Breast epithelium (tissue), 4 donors: Measurements from ENCODE around the gene CCR8. TPM values are rescaled to one million over a fixed set of nuclear protein-coding genes. Genes with fewer than 3 reads are reported as not detected.

Experiments
- DNase-seq, 2 donors: peaks; one replicate each; pipeline ENCODE4 v3.0.0-alpha.2; 2019; ENCODE audit warnings: low spot score in 2 of 2
- H3K27ac ChIP-seq, 2 donors: fragments of 200-600 bp; sonication (generic) in 1 of 2; one replicate each; pipeline ENCODE4 v1.5.1; 2016 to 2019; ENCODE audit warnings: mild to moderate bottlenecking in 1 of 2
- H3K27me3 ChIP-seq, 2 donors: fragments of 200-600 bp; sonication (generic) in 1 of 2; one replicate each; pipeline versions ENCODE4 v1.5.1 to v1.6.0; 2017 to 2019; ENCODE audit warnings: control low read depth in 1 of 2, mild to moderate bottlenecking in 1 of 2
- H3K36me3 ChIP-seq: fragments of 200-600 bp; one replicate; pipeline ENCODE4 v1.5.1; 2019
- H3K4me1 ChIP-seq, 2 donors: fragments of 200-600 bp; sonication (generic); one replicate each; pipeline ENCODE4 v1.5.1; 2016 to 2019; ENCODE audit warnings: control low read depth in 1 of 2
- H3K4me3 ChIP-seq, 3 donors: fragments of 200-600 bp; sonication (generic); 1 replicate in 2 of 3; 2 replicates in 1 of 3; pipeline ENCODE4 v1.5.1; 2016 to 2019; ENCODE audit warnings: mild to moderate bottlenecking in 3 of 3, moderate library complexity in 2 of 3
- H3K9me3 ChIP-seq, 2 donors: fragments of 200-600 bp; sonication (generic) in 1 of 2; one replicate each; pipeline ENCODE4 v1.5.1; 2016 to 2019; ENCODE audit warnings: control low read depth in 1 of 2
- CTCF ChIP-seq, 3 donors: fragments of 450-650 bp; IDR thresholded peaks; one replicate each; pipeline ENCODE4 v1.5.1; 2016 to 2017; ENCODE audit warnings: antibody characterized with exemption in 3 of 3, mild to moderate bottlenecking in 3 of 3, moderate library complexity in 3 of 3
- POLR2A ChIP-seq: fragments of 450-650 bp; IDR thresholded peaks from one replicate; pipeline ENCODE4 v1.6.1; 2016; ENCODE audit warnings: antibody characterized with exemption, mild to moderate bottlenecking, moderate library complexity
- POLR2AphosphoS5 ChIP-seq, 3 donors: sonication (generic); formaldehyde crosslinking; IDR thresholded peaks; one replicate each; pipeline ENCODE4 v1.6.1; 2017; ENCODE audit warnings: antibody characterized with exemption in 3 of 3
- intact Hi-C: fragments of 100-400 bp; cut with DNase I; formaldehyde crosslinking; loops from one replicate; pipeline ENCODE4 v1.15.1; 2023; ENCODE audit warnings: low total_unique reads
- total RNA-seq, 3 donors: library from RNA; depleted of rRNA; stranded (reverse); fragments of >200 nt; gene quantifications; one replicate each; pipeline ENCODE4 v1.1.0, GENCODE V29; 2016

Gene CCR8
- total RNA-seq, 3 donors from 2014 or later, result not detected

GRCh38 chr3:39290255-39290654 lies 39.3 kb upstream of the CCR8 start:
- Histone ChIP-seq H3K4me1 (no peaks in the 10 kb centered on the region), H3K27ac (peak overlapping the region in 1 of 2 donors; percentile 26), H3K9me3 (no peaks in the 10 kb centered on the region), H3K36me3 (no peaks in the 10 kb centered on the region), H3K27me3 (no peaks in the 10 kb centered on the region), H3K4me3 (no peak overlapping the region)
- intact Hi-C loops, result loop anchor here (10.0 kb wide), 1 partner anchor 185 kb away; the partner anchor contains the start of genes GORASP1 and TTC21A
- no peak for DNase-seq
- TF ChIP-seq CTCF (IDR thresholded peaks at IDR 0.05) (no peak), POLR2AphosphoS5 (IDR thresholded peaks at IDR 0.05) (no peak), POLR2A (no peak)

- no peaks in the 10 kb centered on the region for H3K27me3 ChIP-seq
- H3K27ac ChIP-seq, result no peak overlapping the region
- intact Hi-C loops, result loop anchor here (10.0 kb wide), 1 partner anchor 187 kb away; the partner anchor contains the start of genes GORASP1 and TTC21A
- no peaks in the 10 kb centered on the region for H3K9me3 ChIP-seq
- TF ChIP-seq POLR2AphosphoS5 (IDR thresholded peaks at IDR 0.05) (no peak), CTCF (IDR thresholded peaks at IDR 0.05) (peak; percentile 82 to 86 (median 82))
- no peak overlapping the region for H3K4me3 ChIP-seq
- no peaks in the 10 kb centered on the region for H3K4me1 ChIP-seq
- peak; percentile 36 to 75 for DNase-seq
- H3K36me3 ChIP-seq, result no peaks in the 10 kb centered on the region
These were observed 37.6 kb upstream of the CCR8 start for GRCh38 chr3:39291903-39292329.

GRCh38 chr3:39292961-39293360 lies 36.5 kb upstream of the CCR8 start:
- Histone ChIP-seq H3K4me1 (no peaks in the 10 kb centered on the region), H3K9me3 (no peaks in the 10 kb centered on the region), H3K27me3 (no peaks in the 10 kb centered on the region), H3K4me3 (no peak overlapping the region), H3K27ac (no peak overlapping the region), H3K36me3 (no peaks in the 10 kb centered on the region)
- no peak for TF ChIP-seq CTCF (IDR thresholded peaks at IDR 0.05)
- no peak for TF ChIP-seq POLR2A
- TF ChIP-seq POLR2AphosphoS5 (IDR thresholded peaks at IDR 0.05), result no peak
- DNase-seq, result no peak
- intact Hi-C loops, result loop anchor here (10.0 kb wide), 1 partner anchor 188 kb away; the partner anchor contains the start of genes GORASP1 and TTC21A

GRCh38 chr3:39294446-39295183 lies 34.9 kb upstream of the CCR8 start:
- TF ChIP-seq POLR2AphosphoS5 (IDR thresholded peaks at IDR 0.05), result no peak
- no peak for TF ChIP-seq CTCF (IDR thresholded peaks at IDR 0.05)
- no peak for TF ChIP-seq POLR2A
- Histone ChIP-seq H3K27ac (no peak overlapping the region), H3K9me3 (peaks cover 3 to 9% of the 10 kb centered on the region in 2 donors), H3K4me1 (no peaks in the 10 kb centered on the region), H3K36me3 (no peaks in the 10 kb centered on the region), H3K4me3 (no peak overlapping the region), H3K27me3 (no peaks in the 10 kb centered on the region)
- intact Hi-C loops, result loop anchor here (10.0 kb wide), 1 partner anchor 190 kb away; the partner anchor contains the start of genes GORASP1 and TTC21A
- no peak for DNase-seq

- intact Hi-C loops, result loop anchor here (10.0 kb wide), 1 partner anchor 190 kb away; the partner anchor contains the start of genes GORASP1 and TTC21A
- peaks cover 9% of the 10 kb centered on the region in 2 donors for H3K9me3 ChIP-seq
- no peaks in the 10 kb centered on the region for H3K36me3 ChIP-seq
- H3K27ac ChIP-seq, result no peak overlapping the region
- H3K27me3 ChIP-seq, result no peaks in the 10 kb centered on the region
- no peak for TF ChIP-seq POLR2A
- no peak for TF ChIP-seq POLR2AphosphoS5 (IDR thresholded peaks at IDR 0.05)
- no peak for TF ChIP-seq CTCF (IDR thresholded peaks at IDR 0.05)
- no peaks in the 10 kb centered on the region for H3K4me1 ChIP-seq
- no peak overlapping the region for H3K4me3 ChIP-seq
- DNase-seq, result no peak
These were observed 34.2 kb upstream of the CCR8 start for GRCh38 chr3:39295184-39295775.
